HCT116 (cell line): ENCODE results near the gene RNF215. TPM values are rescaled to one million over a fixed set of nuclear protein-coding genes. Genes with fewer than 3 reads are reported as not detected.

ENCODE experiments used
- ATAC-seq: fragments of 200-7000 bp; cut with Tn5 transposase; 2 replicates; pipeline ENCODE4 v1.9.1; 2020; ENCODE audit warnings: mild to moderate bottlenecking, moderate library complexity
- BruUV-seq: library from RNA; stranded (reverse); fragments of 400-500 nt; replicated peaks from 2 replicates; lab custom pipeline; 2021; lab: Mats Ljungman, UMichigan
- CTCF ChIA-PET: fragments of 300-600 bp; sonication (Branson Sonifier 250); formaldehyde crosslinking; loops from one replicate; lab custom pipeline; 2021; ENCODE audit warnings: antibody characterized with exemption; lab: Charles Lee
- POLR2A ChIA-PET: fragments of 300-600, 350-600 bp; sonication (Branson Sonifier 250); formaldehyde crosslinking; loops from one replicate; lab custom pipeline; 2021; ENCODE audit warnings: antibody characterized with exemption; lab: Charles Lee
- RAD21 ChIA-PET, 2 experiments: fragments of 300-600 bp; sonication (Branson Sonifier 250); formaldehyde crosslinking; loops; one replicate each; lab custom pipeline; 2023; ENCODE audit warnings: low total read pairs in 2 of 2; ENCODE audit not compliant: uncharacterized antibody in 2 of 2, unreplicated experiment in 2 of 2, low non-redundant PET in 1 of 2; lab: Charles Lee
- DNase-seq: peaks from one replicate; pipeline ENCODE4 v3.0.0-alpha.2; 2010; ENCODE audit warnings: low read depth, low spot score
- H2AFZ ChIP-seq: fragments of 200-600 bp; shearing (Covaris generic), sonication (generic); 2 replicates; pipeline ENCODE4 v1.6.1; 2017; ENCODE audit warnings: low read depth, mixed run types, mixed read lengths, antibody characterized with exemption, low read length; ENCODE audit not compliant: poor library complexity, severe bottlenecking
- H3K27ac ChIP-seq: 2 replicates; pipeline ENCODE4 v1.5.1; 2012; ENCODE audit warnings: low read depth, low read length
- H3K27me3 ChIP-seq: fragments of 200-600 bp; sonication (generic); 2 replicates; pipeline ENCODE4 v1.6.1; 2016; ENCODE audit warnings: mixed run types, low read length, mixed read lengths; ENCODE audit not compliant: insufficient read depth
- H3K36me3 ChIP-seq, 2 experiments: fragments of 200-500 bp in 1 of 2; fragments of 200-600 bp in 1 of 2; sonication (Bioruptor generic) in 1 of 2; sonication (generic) in 1 of 2; 2 replicates each; pipeline versions ENCODE4 v1.5.1 to v1.6.1; 2014 to 2016; ENCODE audit warnings: low read length in 2 of 2, inconsistent platforms in 1 of 2, mixed read lengths in 1 of 2, mixed run types in 1 of 2; ENCODE audit not compliant: insufficient read depth in 2 of 2, control insufficient read depth in 1 of 2
- H3K4me1 ChIP-seq, 2 experiments: fragments of 200-600 bp in 1 of 2; sonication (generic) in 1 of 2; 2 replicates each; pipeline versions ENCODE4 v1.5.1 to v1.6.1; 2012 to 2017; ENCODE audit warnings: low read length in 2 of 2, inconsistent platforms in 1 of 2, mild to moderate bottlenecking in 1 of 2, mixed read lengths in 1 of 2, mixed run types in 1 of 2, moderate library complexity in 1 of 2; ENCODE audit not compliant: insufficient read depth in 2 of 2, control insufficient read depth in 1 of 2
- H3K4me2 ChIP-seq: fragments of 200-600 bp; sonication (generic); 2 replicates; pipeline ENCODE4 v1.6.1; 2017; ENCODE audit warnings: mixed run types, low read length, mixed read lengths
- H3K4me3 ChIP-seq, 2 experiments: fragments of 200-600 bp in 1 of 2; sonication (generic) in 1 of 2; replicated peaks in 1 of 2; 2 replicates each; pipeline ENCODE4 v1.5.1; 2011 to 2016; ENCODE audit warnings: low read length in 2 of 2, control low read depth in 1 of 2, low read depth in 1 of 2, mild to moderate bottlenecking in 1 of 2, mixed read lengths in 1 of 2, mixed run types in 1 of 2
- H3K79me2 ChIP-seq: fragments of 200-600 bp; sonication (generic); 2 replicates; pipeline ENCODE4 v1.6.1; 2017; ENCODE audit warnings: mild to moderate bottlenecking, mixed run types, low read length, moderate library complexity, mixed read lengths; ENCODE audit not compliant: insufficient read depth
- H3K9ac ChIP-seq: fragments of 200-600 bp; sonication (generic); 2 replicates; pipeline ENCODE4 v1.6.1; 2016; ENCODE audit warnings: low read length, mixed read lengths
- H3K9me2 ChIP-seq: fragments of 200-600 bp; sonication (generic), shearing (Covaris generic); 2 replicates; pipeline ENCODE4 v1.6.1; 2017; ENCODE audit warnings: mixed run types, mild to moderate bottlenecking, moderate library complexity; ENCODE audit not compliant: insufficient read depth
- H3K9me3 ChIP-seq, 2 experiments: fragments of 200-500 bp in 1 of 2; fragments of 200-600 bp in 1 of 2; sonication (Bioruptor generic) in 1 of 2; sonication (generic) in 1 of 2; 2 replicates each; pipeline ENCODE4 v1.6.1; 2014 to 2017; ENCODE audit warnings: low read length in 2 of 2, mixed read lengths in 2 of 2, inconsistent platforms in 1 of 2, low read depth in 1 of 2, mild to moderate bottlenecking in 1 of 2, mixed run types in 1 of 2, moderate library complexity in 1 of 2; ENCODE audit not compliant: control insufficient read depth in 1 of 2, insufficient read depth in 1 of 2
- H4K20me1 ChIP-seq: fragments of 200-600 bp; sonication (generic), shearing (Covaris generic); 2 replicates; pipeline ENCODE4 v1.6.1; 2017; ENCODE audit warnings: mixed run types, mild to moderate bottlenecking, moderate library complexity; ENCODE audit not compliant: insufficient read depth
- EGR1 ChIP-seq: IDR thresholded peaks from 2 replicates; pipeline ENCODE4 v1.6.1; 2012; ENCODE audit warnings: low read depth
- EZH2phosphoT487 ChIP-seq: fragments of 200-600 bp; IDR thresholded peaks from 2 replicates; pipeline ENCODE4 v1.6.1; 2018; ENCODE audit warnings: antibody characterized with exemption, borderline replicate concordance
- FOSL1 ChIP-seq: IDR thresholded peaks from 2 replicates; pipeline ENCODE4 v1.6.1; 2012; ENCODE audit warnings: low read depth
- POLR2A ChIP-seq: IDR thresholded peaks from 2 replicates; pipeline ENCODE4 v1.7.0; 2011; ENCODE audit warnings: borderline replicate concordance; ENCODE audit not compliant: insufficient read depth, insufficient read length; ENCODE audit errors: extremely low read depth
- TCF7L2 ChIP-seq: IDR thresholded peaks from 2 replicates; pipeline ENCODE4 v1.7.0; 2011; ENCODE audit warnings: borderline replicate concordance, inconsistent platforms; ENCODE audit not compliant: insufficient read depth, insufficient read length; ENCODE audit errors: extremely low read depth
- intact Hi-C: fragments of 100-400 bp; cut with micrococcal nuclease; formaldehyde crosslinking; loops from 2 replicates; pipeline ENCODE4 v1.10.0; 2022
- total RNA-seq: library from RNA; stranded (reverse); gene quantifications from one replicate; pipeline ENCODE4 v1.2.1, GENCODE V29; 2021; ENCODE audit not compliant: unreplicated experiment
- TF ChIP-seq, protein P1 (sequence below): IDR thresholded peaks from 2 replicates; pipeline ENCODE4 v1.6.1; 2012

RNF215 gene
- total RNA-seq, 1 experiment from 2014 or later = 20.2 TPM

DNA sequence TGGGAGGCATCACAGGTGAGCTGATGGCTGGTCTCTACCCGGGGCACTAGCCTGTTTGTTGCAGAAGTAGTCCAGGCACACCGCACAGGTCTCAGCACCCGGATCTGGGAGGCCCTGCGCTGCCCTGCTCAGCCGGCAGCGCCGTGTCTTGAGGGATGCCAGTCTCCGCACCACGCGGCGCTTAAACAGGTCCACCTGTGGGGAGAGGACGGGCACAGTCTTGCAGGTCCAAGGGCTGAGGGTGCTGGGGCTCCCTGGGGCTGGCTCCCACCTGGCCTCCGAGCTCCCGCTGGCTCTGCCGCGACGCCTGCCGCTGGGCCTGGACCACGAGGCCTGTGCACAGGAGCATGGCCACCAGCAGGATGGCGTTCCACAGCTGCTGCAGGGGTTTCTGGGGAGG, 7.2 kb downstream of the RNF215 start:
- H3K4me3 ChIP-seq = no peak overlapping the region
- BruUV-seq = no TSS peak
- no peak for ATAC-seq
- H2AFZ ChIP-seq = no peak overlapping the region
- H3K9ac ChIP-seq = no peak overlapping the region
- intact Hi-C loops = no loop called here
- CTCF ChIA-PET = no interaction called here
- no peak overlapping the region for H3K4me2 ChIP-seq
- no peaks in the 10 kb centered on the region for H3K4me1 ChIP-seq
- POLR2A ChIA-PET = no interaction called here
- RAD21 ChIA-PET = no interaction called here
- DNase-seq = no peak
- H3K79me2 ChIP-seq = no peaks in the 10 kb centered on the region
- H4K20me1 ChIP-seq = no peaks in the 10 kb centered on the region
- no peaks in the 10 kb centered on the region for H3K9me2 ChIP-seq
- H3K27me3 ChIP-seq = no peaks in the 10 kb centered on the region
- no peak for TF ChIP-seq POLR2A
- no peaks in the 10 kb centered on the region for H3K9me3 ChIP-seq
- no peak overlapping the region for H3K27ac ChIP-seq
- H3K36me3 ChIP-seq = 0 out of 4 replicates have a peak, but pooled peaks cover 0 to 4% of the 10 kb centered on the region in 2 experiments

DNA sequence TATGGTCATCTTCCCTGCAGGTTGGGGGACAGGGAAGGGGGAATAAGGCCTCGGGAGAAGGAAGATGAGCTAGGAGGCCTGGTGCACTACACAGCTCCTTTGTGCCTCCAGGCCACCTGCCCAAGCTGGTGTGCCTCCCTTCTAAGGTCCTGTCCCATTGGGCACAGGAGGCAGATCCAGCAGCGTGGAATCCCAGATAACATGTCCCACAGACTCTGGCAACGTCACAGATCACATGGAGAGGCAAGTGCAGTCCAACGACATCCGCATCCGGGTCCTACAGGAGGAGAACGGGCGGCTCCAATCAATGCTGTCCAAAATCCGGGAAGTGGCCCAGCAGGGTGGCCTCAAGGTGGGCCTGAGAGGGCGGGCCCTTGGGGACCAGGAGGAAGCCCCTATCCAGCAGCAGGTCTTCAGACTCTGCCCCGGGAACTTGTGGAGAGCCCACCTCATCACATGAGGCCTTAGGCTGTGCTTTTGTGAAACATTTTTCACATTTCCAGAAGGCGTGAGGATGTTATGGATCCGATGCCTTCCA, 11.8 kb downstream of the RNF215 start:
- H3K9ac ChIP-seq = no peak overlapping the region
- H3K4me3 ChIP-seq = no peak overlapping the region
- no peak for TF ChIP-seq TCF7L2
- TF ChIP-seq POLR2A = no peak
- TF ChIP-seq EGR1 = no peak
- TF ChIP-seq, protein P1, sequence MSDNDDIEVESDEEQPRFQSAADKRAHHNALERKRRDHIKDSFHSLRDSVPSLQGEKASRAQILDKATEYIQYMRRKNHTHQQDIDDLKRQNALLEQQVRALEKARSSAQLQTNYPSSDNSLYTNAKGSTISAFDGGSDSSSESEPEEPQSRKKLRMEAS = no peak
- TF ChIP-seq FOSL1 = no peak
- TF ChIP-seq EZH2phosphoT487 = no peak
- TF ChIP-seq, all 23 proteins: peak for 0
- H3K79me2 ChIP-seq = no peaks in the 10 kb centered on the region
- ATAC-seq (no peak), DNase-seq (no peak)
- no peaks in the 10 kb centered on the region for H4K20me1 ChIP-seq
- no peaks in the 10 kb centered on the region for H3K4me1 ChIP-seq
- H3K4me2 ChIP-seq = no peak overlapping the region
- RAD21 ChIA-PET = no interaction called here
- intact Hi-C loops = no loop called here
- H3K27me3 ChIP-seq = no peaks in the 10 kb centered on the region
- H3K27ac ChIP-seq = no peak overlapping the region
- no peaks in the 10 kb centered on the region for H3K36me3 ChIP-seq
- H3K9me2 ChIP-seq = no peaks in the 10 kb centered on the region
- BruUV-seq = no TSS peak
- CTCF ChIA-PET = interaction anchor here (1.1 kb wide), 1 partner anchor 16 kb away, joined by 3 read pairs; no protein-coding TSS in a partner anchor
- no peaks in the 10 kb centered on the region for H3K9me3 ChIP-seq
- H2AFZ ChIP-seq = no peak overlapping the region
- POLR2A ChIA-PET = no interaction called here
